G401 (cell line): ENCODE results near the gene WAC. TPM values are rescaled to one million over a fixed set of nuclear protein-coding genes. Genes with fewer than 3 reads are reported as not detected.
A peak's percentile ranks its signal among the peaks of the same experiment; 100 is the strongest.
"Not testable (repeated sequence)": the region's sequence is repeated elsewhere in the genome, so short reads cannot be mapped to it uniquely, and the experiment has no call there.

Experiments
- DNase-seq: peaks from one replicate; pipeline ENCODE4 v3.0.0-alpha.2; 2015; ENCODE audit warnings: low spot score
- in situ Hi-C: cut with HindIII; loops from 2 replicates; pipeline ENCODE4 v1.10.0; 2016; ENCODE audit warnings: low sequenced_read_pairs, mixed read lengths
- total RNA-seq: library from RNA; depleted of rRNA; stranded (reverse); fragments of >200 nt; shearing (Covaris generic); gene quantifications from 2 replicates; pipeline ENCODE4 v1.2.3, GENCODE V29; 2014; rRNA removed

Gene WAC
- total RNA-seq, result 33.5 and 56.5 TPM in 2 replicates

DNA sequence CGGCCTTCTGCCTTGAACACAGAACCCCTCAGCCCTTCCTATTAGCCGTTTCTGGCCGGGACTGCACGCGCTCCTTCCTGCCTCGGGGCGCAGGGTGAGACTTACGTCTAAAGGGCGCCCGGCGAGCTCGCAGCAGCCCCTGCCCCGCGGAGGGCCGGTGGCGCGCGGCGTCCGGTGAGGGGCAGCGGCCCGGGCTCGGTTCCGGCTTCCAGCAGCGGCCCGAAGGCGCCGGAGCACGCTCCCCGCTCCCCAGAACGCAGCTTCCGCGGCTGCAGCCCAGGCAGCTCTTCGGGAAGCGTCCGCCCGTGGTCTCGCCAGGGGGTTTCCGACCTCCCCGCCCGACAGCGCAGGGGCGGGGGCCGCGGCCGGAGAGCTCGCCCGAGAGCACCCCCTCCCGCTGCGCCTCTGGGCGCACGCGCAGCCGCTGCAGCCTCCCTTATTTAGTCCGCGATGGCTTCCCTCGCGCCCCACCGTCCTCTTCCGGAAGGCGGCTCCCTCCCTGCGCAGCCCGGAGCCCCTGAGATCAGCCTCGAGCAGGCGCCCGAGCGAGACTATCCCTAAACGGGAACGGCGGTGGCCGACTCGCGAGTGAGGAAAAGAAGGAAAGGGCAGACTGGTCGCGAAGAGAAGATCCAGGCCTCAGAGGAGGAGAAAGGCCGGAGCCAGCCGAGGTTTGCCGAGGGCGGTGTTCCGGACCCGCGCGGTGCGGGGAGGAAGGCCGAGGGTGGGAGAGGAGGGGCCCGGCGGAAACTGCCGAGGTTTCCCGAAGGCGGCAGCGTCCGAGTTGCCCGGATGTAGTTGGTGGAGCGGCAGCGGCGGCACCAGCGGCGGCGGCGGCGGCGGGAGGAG lies at the start of gene WAC:
TSS of gene WAC (plus strand) at position 782 of the 849 bp plus-strand sequence. CDS start 462 bp downstream, outside the sequence.
- peak; percentile 91 for DNase-seq
- in situ Hi-C loops, result no loop called here

DNA sequence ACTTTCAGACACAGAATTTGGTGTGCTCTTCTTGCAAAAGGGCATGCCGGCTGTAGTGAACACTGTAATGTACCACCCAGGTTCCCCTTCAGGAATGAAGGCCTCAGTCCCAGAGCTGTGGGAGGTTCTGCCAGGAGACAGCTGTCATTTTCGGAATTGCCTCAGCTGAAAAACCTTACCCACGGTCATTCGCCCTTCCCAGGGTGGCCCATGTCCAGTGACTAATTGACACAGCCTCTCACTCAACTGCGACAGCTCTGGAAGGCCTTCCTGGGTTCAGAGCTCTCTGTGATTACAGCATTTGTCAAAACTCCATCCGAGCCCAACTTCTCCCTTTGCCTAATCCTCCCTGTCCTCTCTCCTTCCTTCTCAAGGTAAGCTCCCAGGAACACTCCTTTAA lies 43.7 kb upstream of the WAC start:
- no peak for DNase-seq
- in situ Hi-C loops, result no loop called here

DNA sequence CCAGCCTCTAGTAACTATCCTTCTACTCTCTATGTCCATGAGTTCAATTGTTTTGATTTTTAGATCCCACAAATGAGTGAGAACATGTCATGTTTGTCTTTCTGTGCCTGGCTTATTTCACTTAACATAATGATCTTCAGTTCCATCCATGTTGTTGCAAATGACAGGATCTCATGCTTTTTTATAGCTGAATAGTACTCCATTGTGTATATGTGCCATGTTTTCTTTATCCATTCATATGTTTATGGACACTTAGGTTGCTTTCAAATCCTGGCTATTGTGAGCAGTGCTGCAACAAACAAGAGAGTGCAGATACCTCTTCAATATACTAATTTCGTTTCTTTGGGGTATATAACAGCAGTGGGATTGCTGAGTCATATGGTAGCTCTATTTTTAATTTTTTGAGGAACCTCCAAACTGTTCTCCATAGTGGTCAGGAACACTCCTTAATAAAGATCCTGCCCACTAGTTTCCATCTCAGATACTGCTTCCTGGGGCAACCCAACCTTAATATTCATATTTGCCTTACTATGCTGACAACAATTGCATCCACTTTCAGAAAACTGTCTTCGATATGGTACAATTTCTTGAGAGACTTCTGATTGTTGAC lies 42.6 kb upstream of the WAC start:
- in situ Hi-C loops, result not testable (repeated sequence)

GRCh38 chr10:28492116-28492920 lies 40.6 kb upstream of the WAC start:
- in situ Hi-C loops, result no loop called here
- DNase-seq, result no peak

More for the DNA sequence above, 42.6 kb upstream of the WAC start:
- not testable (repeated sequence) for DNase-seq

DNA sequence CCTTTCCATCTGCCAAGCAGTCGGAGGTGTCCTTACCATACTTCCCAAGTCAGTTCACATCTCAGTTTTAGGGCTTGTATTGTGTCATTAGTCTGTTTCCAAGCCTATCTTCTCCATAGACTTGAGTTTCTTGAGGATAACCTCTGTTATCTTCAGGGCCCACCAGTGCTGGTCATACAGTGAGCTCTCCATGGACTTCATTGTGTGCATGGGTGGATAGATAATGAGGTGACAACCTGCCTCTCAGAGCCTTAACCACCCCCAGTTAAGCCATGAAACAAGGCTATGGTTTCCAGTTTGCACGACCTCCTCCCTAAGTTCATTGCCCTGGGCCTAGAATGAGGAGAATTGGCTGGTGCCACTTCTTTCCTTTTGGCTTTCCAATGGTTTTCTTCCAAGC lies 38.5 kb upstream of the WAC start:
- in situ Hi-C loops, result no loop called here
- no peak for DNase-seq

DNA sequence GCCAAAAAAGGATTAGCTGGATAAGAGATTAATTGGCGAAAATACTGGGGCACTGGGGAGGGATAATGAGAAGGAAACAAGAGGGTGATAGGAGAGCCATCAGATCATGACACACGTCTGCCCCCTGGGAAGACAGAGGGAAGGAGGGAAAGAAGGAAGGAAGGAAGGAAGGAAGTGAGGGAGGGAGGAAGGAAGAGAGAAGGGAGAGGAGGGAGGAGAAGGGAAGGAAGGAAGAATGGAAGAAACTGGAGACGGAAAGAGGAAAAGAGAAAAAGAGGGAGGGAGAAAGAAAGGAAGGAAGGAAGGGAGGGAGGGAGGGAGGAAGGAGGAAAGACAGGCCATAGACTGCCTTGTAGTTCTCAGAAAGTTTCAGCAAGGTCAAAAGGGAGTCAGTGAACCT lies 37.8 kb upstream of the WAC start:
- in situ Hi-C loops, result no loop called here
- no peak for DNase-seq

DNA sequence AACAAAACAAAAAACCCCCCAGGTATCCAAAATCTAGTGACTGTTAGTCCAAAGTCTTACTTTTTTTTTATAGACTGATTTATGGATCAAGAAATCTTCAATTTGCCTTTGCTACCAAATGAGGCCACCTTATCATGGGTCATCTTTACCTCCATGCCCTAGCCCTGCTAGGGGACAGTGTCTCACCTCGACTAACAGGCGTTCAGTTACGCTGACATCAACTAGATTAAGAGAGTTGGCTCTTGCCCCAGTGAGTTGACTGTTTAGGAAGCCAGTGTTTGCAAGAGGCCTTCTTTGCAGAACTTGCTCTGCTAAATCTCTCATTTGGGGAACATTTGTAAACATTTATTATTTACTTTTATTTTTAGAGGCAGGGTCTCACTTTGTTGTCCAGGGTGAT lies 36.9 kb upstream of the WAC start:
- in situ Hi-C loops, result no loop called here
- peak; percentile 27 for DNase-seq

GRCh38 chr10:28496481-28496961 lies 36.4 kb upstream of the WAC start:
- in situ Hi-C loops, result no loop called here
- peak; percentile 68 for DNase-seq

DNA sequence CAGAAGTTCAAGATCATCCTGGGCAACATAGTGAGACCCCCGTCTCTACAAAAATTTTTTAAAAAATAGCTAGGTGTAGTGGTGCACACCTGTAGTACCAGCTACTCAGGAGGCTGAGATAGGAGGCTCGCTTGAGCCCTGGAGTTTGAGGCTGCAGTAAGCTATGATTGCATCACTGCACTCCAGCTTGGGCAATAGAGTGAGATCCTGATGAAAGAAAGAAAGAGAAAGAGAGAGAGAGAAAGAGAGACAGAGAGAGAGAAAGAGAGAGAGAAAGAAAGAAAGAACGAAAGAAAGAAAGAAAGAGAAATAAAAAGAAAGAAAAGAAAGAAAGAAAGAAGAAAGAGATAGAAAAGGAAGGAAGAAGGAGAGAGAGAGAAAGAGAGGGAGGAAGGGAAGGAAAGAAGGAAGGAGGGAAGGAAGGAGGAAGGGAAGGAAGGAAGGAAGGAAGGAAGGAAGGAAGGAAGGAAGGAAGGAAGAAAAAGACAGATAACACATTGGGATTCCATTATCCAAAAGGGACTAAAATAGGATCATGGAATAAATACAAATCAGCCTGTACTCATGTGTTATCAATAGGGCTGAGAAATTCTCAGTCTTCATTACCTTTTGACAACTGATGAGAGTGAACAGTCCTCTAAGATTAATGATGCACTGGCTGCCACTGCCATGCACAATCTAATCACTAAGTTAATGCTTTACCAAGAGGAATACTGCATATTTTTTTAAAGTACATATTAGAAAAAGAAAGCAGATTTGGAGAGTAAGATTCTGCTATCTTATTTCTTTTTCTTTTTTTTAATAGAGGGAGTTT lies 35.4 kb upstream of the WAC start:
- in situ Hi-C loops, result no loop called here

GRCh38 chr10:28500203-28500602 lies 32.7 kb upstream of the WAC start:
- in situ Hi-C loops, DNase-seq: not testable (repeated sequence)

More for the DNA sequence above, 35.4 kb upstream of the WAC start:
- DNase-seq, result no peak

GRCh38 chr10:28503114-28503513 lies 29.8 kb upstream of the WAC start:
- in situ Hi-C loops, result no loop called here
- peak; percentile 91 for DNase-seq

- in situ Hi-C loops, result no loop called here
- DNase-seq, result peak; percentile 74
Measured at GRCh38 chr10:28505359-28505959, 27.5 kb upstream of the WAC start.

DNA sequence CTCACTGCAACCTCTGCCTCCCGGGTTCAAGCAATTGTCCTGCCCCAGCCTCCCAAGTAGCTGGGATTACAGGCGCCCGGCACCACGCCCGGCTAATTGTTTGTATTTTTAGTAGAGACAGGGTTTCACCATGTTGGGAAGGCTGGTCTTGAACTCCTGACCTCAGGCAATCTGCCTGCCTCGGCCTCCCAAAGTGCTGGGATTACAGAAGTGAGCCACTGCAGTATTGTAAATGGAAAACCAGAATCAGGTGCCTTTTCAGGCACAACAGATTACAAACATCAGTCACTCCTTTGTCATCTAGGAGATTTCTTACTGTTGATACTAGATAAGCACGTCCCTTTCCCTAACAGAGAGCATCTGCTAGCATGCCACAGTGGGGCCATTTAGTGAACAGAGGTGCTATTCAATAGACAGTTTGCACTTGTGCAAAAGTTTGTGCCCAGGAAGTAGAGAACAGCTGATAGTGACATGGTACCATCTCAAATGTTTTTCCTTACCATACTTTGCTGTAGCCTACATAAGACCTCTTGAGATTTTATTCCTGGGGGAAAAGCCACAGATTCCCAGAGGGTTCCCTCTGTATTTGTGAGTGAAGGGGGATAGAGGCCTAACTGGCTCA lies 24.5 kb upstream of the WAC start:
- DNase-seq, result no peak
- in situ Hi-C loops, result no loop called here

DNA sequence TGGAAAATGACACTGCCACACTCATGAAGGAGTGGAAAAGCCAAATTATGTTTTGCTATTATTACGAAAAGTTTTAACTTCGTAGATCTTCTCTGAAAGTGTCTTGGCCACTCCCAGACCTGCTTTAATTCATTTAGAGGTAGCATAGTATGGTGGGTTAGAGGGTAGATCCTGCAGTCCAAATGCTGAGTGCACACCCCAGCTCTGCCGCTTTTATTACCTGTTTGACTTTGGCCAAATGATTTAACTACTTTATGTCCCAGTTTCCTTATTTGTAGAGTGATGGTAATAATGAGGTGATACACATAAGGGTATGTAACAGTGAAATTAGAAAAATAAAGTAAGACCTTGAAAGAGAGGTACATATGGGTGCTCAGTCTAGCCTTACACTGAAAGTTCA lies 23.6 kb upstream of the WAC start:
- DNase-seq, result no peak
- in situ Hi-C loops, result no loop called here

GRCh38 chr10:28514648-28515047 lies 18.3 kb upstream of the WAC start:
- DNase-seq, result no peak
- in situ Hi-C loops, result no loop called here

DNA sequence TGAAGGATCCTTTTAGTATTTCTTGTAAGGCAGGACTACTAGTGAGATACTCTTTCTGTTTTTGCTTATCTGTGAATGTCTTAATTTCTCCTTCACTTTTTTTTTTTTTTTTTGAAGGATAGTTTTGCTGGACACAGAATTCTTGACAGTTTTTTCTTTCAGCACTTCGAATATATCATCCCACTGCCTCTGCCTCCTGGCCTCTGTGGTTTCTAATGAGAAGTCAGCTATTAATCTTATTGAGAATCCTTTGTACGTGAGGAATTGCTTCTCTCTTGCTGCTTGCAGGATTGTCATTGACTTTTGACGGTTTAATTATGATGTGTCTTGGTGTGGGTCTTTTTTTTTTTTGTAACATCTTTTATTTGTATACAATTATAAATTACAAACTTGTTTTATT lies 12.6 kb upstream of the WAC start:
- DNase-seq, result no peak
- in situ Hi-C loops, result no loop called here

DNA sequence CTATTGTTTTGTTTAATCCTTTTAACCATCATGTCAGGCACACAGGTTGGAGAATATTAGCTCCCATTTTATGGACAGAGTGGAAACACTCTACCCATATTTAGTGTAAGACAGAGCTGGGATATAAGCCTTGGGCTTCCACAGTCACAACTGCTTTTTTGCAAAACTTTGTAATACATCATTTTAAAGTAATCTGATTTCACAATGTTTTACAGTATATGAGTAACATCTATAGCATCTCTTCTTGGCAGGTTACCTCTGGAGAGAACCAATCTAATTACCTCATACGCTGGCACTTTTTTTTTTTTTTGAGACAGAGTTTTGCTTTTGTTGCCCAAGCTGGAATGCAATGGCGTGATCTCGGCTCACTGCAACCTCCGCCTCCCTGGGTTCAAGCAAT lies 12.1 kb upstream of the WAC start:
- DNase-seq, in situ Hi-C loops: not testable (repeated sequence)

GRCh38 chr10:28521961-28522360 lies 11.0 kb upstream of the WAC start:
- in situ Hi-C loops, DNase-seq: not testable (repeated sequence)
